GM23338 (cell line): Measurements from ENCODE around the gene ALDH3A2. TPM values are rescaled to one million over a fixed set of nuclear protein-coding genes. Genes with fewer than 3 reads are reported as not detected.

Experiments
- ATAC-seq: fragments of 200-7000 bp; cut with Tn5 transposase; 3 replicates; pipeline ENCODE4 v1.9.1; 2020
- DNase-seq: peaks from one replicate; pipeline ENCODE4 v3.0.0-alpha.2; 2015; ENCODE audit warnings: low spot score
- H2AFZ ChIP-seq: fragments of 200-600 bp; sonication (generic); 2 replicates; pipeline ENCODE4 v1.8.0; 2016; ENCODE audit warnings: antibody characterized with exemption, mild to moderate bottlenecking, moderate library complexity
- H3F3A ChIP-seq: fragments of 200-600 bp; sonication (generic); replicated peaks from 2 replicates; pipeline ENCODE4 v1.8.0; 2017; ENCODE audit warnings: antibody characterized with exemption, mixed run types, low read depth
- H3K27ac ChIP-seq: fragments of 200-600 bp; sonication (generic); 2 replicates; pipeline ENCODE4 v1.6.1; 2016; ENCODE audit warnings: low read depth
- H3K27me3 ChIP-seq: fragments of 200-600 bp; sonication (generic); 2 replicates; pipeline ENCODE4 v1.8.0; 2016; ENCODE audit warnings: mild to moderate bottlenecking, mixed run types, moderate library complexity; ENCODE audit not compliant: insufficient read depth
- H3K36me3 ChIP-seq: fragments of 200-600 bp; sonication (generic); 2 replicates; pipeline ENCODE4 v1.8.0; 2016; ENCODE audit warnings: mild to moderate bottlenecking; ENCODE audit not compliant: insufficient read depth
- H3K4me1 ChIP-seq: fragments of 200-600 bp; sonication (generic); 2 replicates; pipeline ENCODE4 v1.8.0; 2016; ENCODE audit warnings: mild to moderate bottlenecking, moderate library complexity; ENCODE audit not compliant: insufficient read depth
- H3K4me2 ChIP-seq: fragments of 200-600 bp; sonication (generic); 2 replicates; pipeline ENCODE4 v1.7.1; 2017; ENCODE audit warnings: mixed run types
- H3K4me3 ChIP-seq: fragments of 200-600 bp; sonication (generic); 2 replicates; pipeline ENCODE4 v1.6.1; 2016; ENCODE audit warnings: mixed run types
- H3K79me2 ChIP-seq: fragments of 200-600 bp; sonication (generic); replicated peaks from 2 replicates; pipeline ENCODE4 v1.8.0; 2017; ENCODE audit warnings: mild to moderate bottlenecking; ENCODE audit not compliant: insufficient read depth
- H3K9me2 ChIP-seq: fragments of 200-600 bp; sonication (generic); 2 replicates; pipeline ENCODE4 v1.8.0; 2017; ENCODE audit not compliant: insufficient read depth
- H4K20me1 ChIP-seq: fragments of 200-600 bp; sonication (generic); replicated peaks from 2 replicates; pipeline ENCODE4 v1.8.0; 2017; ENCODE audit warnings: mild to moderate bottlenecking; ENCODE audit not compliant: insufficient read depth
- H3K27ac Mint-ChIP-seq: 2 replicates; pipeline ENCODE4 v1.8.0; 2020; ENCODE audit warnings: inconsistent platforms, mild to moderate bottlenecking, moderate library complexity, mixed read lengths
- H3K27me3 Mint-ChIP-seq: 3 replicates; pipeline ENCODE4 v1.8.0; 2022; ENCODE audit warnings: low read depth, mild to moderate bottlenecking, moderate library complexity, mixed read lengths, inconsistent platforms; ENCODE audit not compliant: insufficient read depth, poor library complexity
- H3K36me3 Mint-ChIP-seq: 3 replicates; pipeline ENCODE4 v1.8.0; 2021; ENCODE audit warnings: low read depth, mild to moderate bottlenecking, inconsistent platforms, moderate library complexity, mixed read lengths
- H3K4me1 Mint-ChIP-seq: 3 replicates; pipeline ENCODE4 v1.8.0; 2020; ENCODE audit warnings: mild to moderate bottlenecking, inconsistent platforms, mixed read lengths
- H3K4me3 Mint-ChIP-seq: 3 replicates; pipeline ENCODE4 v1.8.0; 2021; ENCODE audit warnings: moderate library complexity, mild to moderate bottlenecking, inconsistent platforms, mixed read lengths
- H3K9me3 Mint-ChIP-seq: 3 replicates; pipeline ENCODE4 v1.8.0; 2020; ENCODE audit warnings: moderate library complexity, mild to moderate bottlenecking, inconsistent platforms, mixed read lengths
- CREB1 ChIP-seq: fragments of 250-450 bp; sonication (Bioruptor Pico); IDR thresholded peaks from 2 replicates; pipeline ENCODE4 v1.5.0; 2020; ENCODE audit warnings: low read depth, mild to moderate bottlenecking, moderate library complexity
- CTCF ChIP-seq, 2 experiments: fragments of 200-600 bp in 1 of 2; sonication (generic) in 1 of 2; conservative IDR thresholded peaks; 2 replicates each; pipeline versions ENCODE4 v1.5.1 to v1.6.1; 2016 to 2017; ENCODE audit warnings: antibody characterized with exemption in 2 of 2, low read depth in 2 of 2, mild to moderate bottlenecking in 2 of 2, moderate library complexity in 1 of 2
- ETS1 ChIP-seq: IDR thresholded peaks from 2 replicates; pipeline ENCODE4 v1.6.1; 2016; ENCODE audit warnings: antibody characterized with exemption
- EZH2 ChIP-seq: fragments of 200-600 bp; sonication (generic); IDR thresholded peaks from one replicate; pipeline ENCODE4 v1.8.0; 2017; ENCODE audit warnings: antibody characterized with exemption, mild to moderate bottlenecking, low read depth; ENCODE audit not compliant: unreplicated experiment
- EZH2phosphoT487 ChIP-seq: fragments of 200-600 bp; sonication (generic); IDR thresholded peaks from one replicate; pipeline ENCODE4 v1.8.1; 2018; ENCODE audit warnings: antibody characterized with exemption; ENCODE audit not compliant: unreplicated experiment
- JUNB ChIP-seq: IDR thresholded peaks from one replicate; pipeline ENCODE4 v1.6.1; 2016; ENCODE audit warnings: antibody characterized with exemption; ENCODE audit not compliant: unreplicated experiment
- NANOG ChIP-seq: IDR thresholded peaks from 2 replicates; pipeline ENCODE4 v1.6.1; 2016; ENCODE audit warnings: antibody characterized with exemption, borderline replicate concordance
- POLR2AphosphoS5 ChIP-seq: IDR thresholded peaks from 2 replicates; pipeline ENCODE4 v1.6.1; 2016; ENCODE audit warnings: antibody characterized with exemption, low read depth
- STAT1 ChIP-seq: IDR thresholded peaks from one replicate; pipeline ENCODE4 v1.6.1; 2016; ENCODE audit warnings: antibody characterized with exemption; ENCODE audit not compliant: unreplicated experiment
- ZNF114 ChIP-seq: fragments of 250-450 bp; sonication (Bioruptor Pico); IDR thresholded peaks from 2 replicates; pipeline ENCODE4 v1.5.0; 2020; ENCODE audit warnings: mild to moderate bottlenecking, moderate library complexity
- ZNF331 ChIP-seq: fragments of 250-450 bp; sonication (Bioruptor Pico); IDR thresholded peaks from 2 replicates; pipeline ENCODE4 v1.5.0; 2020; ENCODE audit warnings: low read depth, mild to moderate bottlenecking, moderate library complexity
- ZNF462 ChIP-seq: fragments of 250-450 bp; sonication (Bioruptor Pico); IDR thresholded peaks from 2 replicates; pipeline ENCODE4 v1.5.0; 2020; ENCODE audit warnings: mild to moderate bottlenecking, moderate library complexity
- polyA plus RNA-seq: library from polyadenylated mRNA; unstranded; fragments of >200 nt; fragmentation: Nextera tagmentation; extraction: Ambion mirVana; gene quantifications from 2 replicates; pipeline ENCODE4 v1.2.1, GENCODE V29; 2016
- total RNA-seq: library from RNA; depleted of rRNA; stranded (reverse); fragments of >200 nt; shearing (Covaris generic); gene quantifications from 2 replicates; pipeline ENCODE4 v1.2.3, GENCODE V29; 2014
- TF ChIP-seq, protein P1 (sequence below): IDR thresholded peaks from one replicate; pipeline ENCODE4 v1.6.1; 2018; ENCODE audit warnings: antibody characterized with exemption; ENCODE audit not compliant: unreplicated experiment

ALDH3A2 gene
- total and polyA plus RNA-seq, 2 experiments from 2014 or later, result 31.3 to 159 TPM

- no peak for ATAC-seq
- peaks cover 9% of the 10 kb centered on the region for H3K27me3 Mint-ChIP-seq
These were observed 34.6 kb downstream of the ALDH3A2 start for GRCh38 chr17:19683117-19683516.

More at GRCh38 chr17:19683117-19683516, 34.6 kb downstream of the ALDH3A2 start:
- Histone ChIP-seq H3K4me3 (no peak overlapping the region), H3K79me2 (no peaks in the 10 kb centered on the region), H3K27ac (no peak overlapping the region), H3K4me2 (no peak overlapping the region), H3K4me1 (no peaks in the 10 kb centered on the region), H2AFZ (no peak overlapping the region), H3K9me2 (no peaks in the 10 kb centered on the region), H3K36me3 (peaks cover 14% of the 10 kb centered on the region; the same call in 1 of the 2 replicates), H3F3A (no peaks in the 10 kb centered on the region), H4K20me1 (no peaks in the 10 kb centered on the region), H3K27me3 (no peaks in the 10 kb centered on the region)
- no peak for TF ChIP-seq ZNF114 (CRISPR knock-in tag)
- TF ChIP-seq, protein P1, sequence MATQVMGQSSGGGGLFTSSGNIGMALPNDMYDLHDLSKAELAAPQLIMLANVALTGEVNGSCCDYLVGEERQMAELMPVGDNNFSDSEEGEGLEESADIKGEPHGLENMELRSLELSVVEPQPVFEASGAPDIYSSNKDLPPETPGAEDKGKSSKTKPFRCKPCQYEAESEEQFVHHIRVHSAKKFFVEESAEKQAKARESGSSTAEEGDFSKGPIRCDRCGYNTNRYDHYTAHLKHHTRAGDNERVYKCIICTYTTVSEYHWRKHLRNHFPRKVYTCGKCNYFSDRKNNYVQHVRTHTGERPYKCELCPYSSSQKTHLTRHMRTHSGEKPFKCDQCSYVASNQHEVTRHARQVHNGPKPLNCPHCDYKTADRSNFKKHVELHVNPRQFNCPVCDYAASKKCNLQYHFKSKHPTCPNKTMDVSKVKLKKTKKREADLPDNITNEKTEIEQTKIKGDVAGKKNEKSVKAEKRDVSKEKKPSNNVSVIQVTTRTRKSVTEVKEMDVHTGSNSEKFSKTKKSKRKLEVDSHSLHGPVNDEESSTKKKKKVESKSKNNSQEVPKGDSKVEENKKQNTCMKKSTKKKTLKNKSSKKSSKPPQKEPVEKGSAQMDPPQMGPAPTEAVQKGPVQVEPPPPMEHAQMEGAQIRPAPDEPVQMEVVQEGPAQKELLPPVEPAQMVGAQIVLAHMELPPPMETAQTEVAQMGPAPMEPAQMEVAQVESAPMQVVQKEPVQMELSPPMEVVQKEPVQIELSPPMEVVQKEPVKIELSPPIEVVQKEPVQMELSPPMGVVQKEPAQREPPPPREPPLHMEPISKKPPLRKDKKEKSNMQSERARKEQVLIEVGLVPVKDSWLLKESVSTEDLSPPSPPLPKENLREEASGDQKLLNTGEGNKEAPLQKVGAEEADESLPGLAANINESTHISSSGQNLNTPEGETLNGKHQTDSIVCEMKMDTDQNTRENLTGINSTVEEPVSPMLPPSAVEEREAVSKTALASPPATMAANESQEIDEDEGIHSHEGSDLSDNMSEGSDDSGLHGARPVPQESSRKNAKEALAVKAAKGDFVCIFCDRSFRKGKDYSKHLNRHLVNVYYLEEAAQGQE, result no peak
- no peak for TF ChIP-seq CTCF (conservative IDR thresholded peaks at IDR 0.05; ENCODE audit: low read depth in 2 of 2)
- TF ChIP-seq ZNF331 (CRISPR knock-in tag), result no peak
- no peak for TF ChIP-seq STAT1
- TF ChIP-seq NANOG, result no peak
- TF ChIP-seq ZNF462 (CRISPR knock-in tag), result no peak
- no peak for TF ChIP-seq ETS1
- no peak for TF ChIP-seq EZH2phosphoT487
- TF ChIP-seq EZH2, result no peak
- no peak for TF ChIP-seq CREB1 (CRISPR knock-in tag)
- TF ChIP-seq POLR2AphosphoS5, result no peak
- TF ChIP-seq JUNB, result no peak
- Mint-ChIP-seq H3K27ac (no peak overlapping the region), H3K9me3 (peaks cover 69% of the 10 kb centered on the region), H3K36me3 (peaks cover 77% of the 10 kb centered on the region), H3K4me3 (no peak overlapping the region), H3K4me1 (no peaks in the 10 kb centered on the region)
- no peak for DNase-seq
